Thyroid gland (tissue), 4 donors: ENCODE measurements around the gene SRSF5.

ENCODE experiments used
- CTCF ChIP-seq, 6 experiments: fragments of 200-600 bp in 3 of 6; fragments of 450-650 bp in 3 of 6; sonication (generic) in 3 of 6; IDR thresholded peaks; one replicate each; pipeline ENCODE4 v1.5.1; 2016 to 2019; ENCODE audit warnings: antibody characterized with exemption in 6 of 6, mild to moderate bottlenecking in 2 of 6, inconsistent platforms in 1 of 6, moderate library complexity in 1 of 6
- POLR2A ChIP-seq, 2 donors: fragments of 450-650 bp; IDR thresholded peaks; one replicate each; pipeline ENCODE4 v1.6.1; 2017; ENCODE audit warnings: antibody characterized with exemption in 2 of 2, mild to moderate bottlenecking in 2 of 2, moderate library complexity in 1 of 2

- no peak for TF ChIP-seq CTCF (IDR thresholded peaks at IDR 0.05)
- no peak for TF ChIP-seq POLR2A (IDR thresholded peaks at IDR 0.05)
Observed at GRCh38 chr14:69819607-69820006, 52.7 kb downstream of the SRSF5 start.
